PC-9 (cell line): ENCODE measurements around the gene TNIK.

Experiments
- CTCF ChIP-seq: fragments of 200-600 bp; sonication (generic); conservative IDR thresholded peaks from 2 replicates; pipeline ENCODE4 v1.6.1; 2017; ENCODE audit warnings: mixed run types, antibody characterized with exemption, mild to moderate bottlenecking, moderate library complexity
- EZH2 ChIP-seq: fragments of 200-600 bp; sonication (generic); IDR thresholded peaks from 2 replicates; pipeline ENCODE4 v1.8.0; 2017; ENCODE audit warnings: antibody characterized with exemption, low read depth

- no peak for TF ChIP-seq CTCF
- no peak for TF ChIP-seq EZH2
Measured at GRCh38 chr3:171458864-171459136, 1.4 kb downstream of the TNIK start.
